Measurements from ENCODE around the gene MYO3B. TPM values are rescaled to one million over a fixed set of nuclear protein-coding genes. Genes with fewer than 3 reads are reported as not detected.

The MYO3B gene
- total RNA-seq, result under 1 TPM; 0.04 to 0.05 TPM

GRCh38 chr2:170177950-170178781 lies at the start of gene MYO3B:
TSS of gene MYO3B (plus strand) at chr2:170178147. CDS start at chr2:170178288, 141 bp downstream.
- Mint-ChIP-seq H3K36me3 (ENCODE audit: low read depth) (no peaks in the 10 kb centered on the region), H3K4me1 (peaks cover 2% of the 10 kb centered on the region), H3K27ac (no peak within 1 kb of the TSS), H3K27me3 (no peaks in the 10 kb centered on the region), H3K9me3 (no peaks in the 10 kb centered on the region), H3K4me3 (no peak within 1 kb of the TSS)
- ChIA-PET POLR2A (interaction anchor here (0.6 kb wide), 1 partner anchor 161 kb away, joined by 3 read pairs; no protein-coding TSS in a partner anchor), CTCF (interaction anchor here (0.7 kb wide), 1 partner anchor 23 kb away, joined by 4 read pairs; no protein-coding TSS in a partner anchor)
- DNase-seq, result no peak

GRCh38 chr2:170139276-170139967 lies 38.5 kb upstream of the MYO3B start:
- Mint-ChIP-seq H3K4me3 (no peak overlapping the region), H3K36me3 (ENCODE audit: low read depth) (no peaks in the 10 kb centered on the region), H3K27me3 (no peaks in the 10 kb centered on the region), H3K4me1 (peaks cover 9% of the 10 kb centered on the region), H3K9me3 (no peaks in the 10 kb centered on the region), H3K27ac (no peak overlapping the region)
- DNase-seq, result no peak
- POLR2A ChIA-PET, result no interaction called here
- CTCF ChIA-PET, result no interaction called here

GRCh38 chr2:170140561-170140960 lies 37.4 kb upstream of the MYO3B start:
- no peaks in the 10 kb centered on the region for H3K27me3 Mint-ChIP-seq
- H3K4me1 Mint-ChIP-seq, result peaks cover 9% of the 10 kb centered on the region
- no peaks in the 10 kb centered on the region for H3K36me3 Mint-ChIP-seq (ENCODE audit: low read depth)
- ChIA-PET CTCF (no interaction called here), POLR2A (no interaction called here)
- H3K4me3 Mint-ChIP-seq, result no peak overlapping the region
- DNase-seq, result no peak
- H3K9me3 Mint-ChIP-seq, result no peaks in the 10 kb centered on the region
- no peak overlapping the region for H3K27ac Mint-ChIP-seq

- CTCF ChIA-PET, result interaction anchor here (0.5 to 0.8 kb wide), 2 partner anchors 13 to 106 kb away, joined by 3 read pairs; no protein-coding TSS in a partner anchor
- H3K4me1 Mint-ChIP-seq, result peaks cover 9% of the 10 kb centered on the region
- no peak overlapping the region for H3K27ac Mint-ChIP-seq
- H3K27me3 Mint-ChIP-seq, result no peaks in the 10 kb centered on the region
- H3K36me3 Mint-ChIP-seq (ENCODE audit: low read depth), result no peaks in the 10 kb centered on the region
- DNase-seq, result no peak
- H3K9me3 Mint-ChIP-seq, result no peaks in the 10 kb centered on the region
- POLR2A ChIA-PET, result no interaction called here
- H3K4me3 Mint-ChIP-seq, result no peak overlapping the region
Measured at GRCh38 chr2:170141865-170142264, 36.1 kb upstream of the MYO3B start.

GRCh38 chr2:170142502-170142901 lies 35.4 kb upstream of the MYO3B start:
- DNase-seq, result no peak
- peaks cover 9% of the 10 kb centered on the region for H3K4me1 Mint-ChIP-seq
- H3K4me3 Mint-ChIP-seq, result no peak overlapping the region
- ChIA-PET CTCF (no interaction called here), POLR2A (no interaction called here)
- H3K27me3 Mint-ChIP-seq, result no peaks in the 10 kb centered on the region
- H3K27ac Mint-ChIP-seq, result no peak overlapping the region
- H3K9me3 Mint-ChIP-seq, result no peaks in the 10 kb centered on the region
- no peaks in the 10 kb centered on the region for H3K36me3 Mint-ChIP-seq (ENCODE audit: low read depth)

- H3K4me3 Mint-ChIP-seq, result no peak overlapping the region
- H3K27ac Mint-ChIP-seq, result no peak overlapping the region
- ChIA-PET POLR2A (no interaction called here), CTCF (no interaction called here)
- H3K9me3 Mint-ChIP-seq, result no peaks in the 10 kb centered on the region
- no peaks in the 10 kb centered on the region for H3K27me3 Mint-ChIP-seq
- H3K4me1 Mint-ChIP-seq, result peaks cover 9% of the 10 kb centered on the region
- no peak for DNase-seq
- no peaks in the 10 kb centered on the region for H3K36me3 Mint-ChIP-seq (ENCODE audit: low read depth)
Measured at GRCh38 chr2:170143045-170143717, 34.8 kb upstream of the MYO3B start.

GRCh38 chr2:170144761-170145160 lies 33.2 kb upstream of the MYO3B start:
- CTCF ChIA-PET, result no interaction called here
- H3K27me3 Mint-ChIP-seq, result no peaks in the 10 kb centered on the region
- peaks cover 3% of the 10 kb centered on the region for H3K4me1 Mint-ChIP-seq

GRCh38 chr2:170145191-170145590 lies 32.8 kb upstream of the MYO3B start:
- Mint-ChIP-seq H3K4me3 (no peak overlapping the region), H3K4me1 (no peaks in the 10 kb centered on the region), H3K27me3 (no peaks in the 10 kb centered on the region), H3K9me3 (no peaks in the 10 kb centered on the region), H3K36me3 (ENCODE audit: low read depth) (no peaks in the 10 kb centered on the region), H3K27ac (no peak overlapping the region)
- no peak for DNase-seq
- ChIA-PET CTCF (interaction anchor here (0.5 kb wide), 1 partner anchor 821 kb away, joined by 3 read pairs; no protein-coding TSS in a partner anchor), POLR2A (no interaction called here)

More at GRCh38 chr2:170144761-170145160, 33.2 kb upstream of the MYO3B start:
- Mint-ChIP-seq H3K27ac (no peak overlapping the region), H3K36me3 (ENCODE audit: low read depth) (no peaks in the 10 kb centered on the region), H3K4me3 (no peak overlapping the region), H3K9me3 (no peaks in the 10 kb centered on the region)
- POLR2A ChIA-PET, result no interaction called here
- no peak for DNase-seq

- H3K36me3 Mint-ChIP-seq (ENCODE audit: low read depth), result no peaks in the 10 kb centered on the region
- no peaks in the 10 kb centered on the region for H3K4me1 Mint-ChIP-seq
- no peak for DNase-seq
- H3K27me3 Mint-ChIP-seq, result no peaks in the 10 kb centered on the region
- ChIA-PET CTCF (interaction anchor here (0.5 kb wide), 1 partner anchor 821 kb away, joined by 3 read pairs; no protein-coding TSS in a partner anchor), POLR2A (no interaction called here)
- H3K9me3 Mint-ChIP-seq, result no peaks in the 10 kb centered on the region
- no peak overlapping the region for H3K27ac Mint-ChIP-seq
- no peak overlapping the region for H3K4me3 Mint-ChIP-seq
Measured at GRCh38 chr2:170145675-170146432, 32.1 kb upstream of the MYO3B start.

GRCh38 chr2:170146784-170147183 lies 31.2 kb upstream of the MYO3B start:
- Mint-ChIP-seq H3K4me1 (no peaks in the 10 kb centered on the region), H3K27me3 (no peaks in the 10 kb centered on the region), H3K36me3 (ENCODE audit: low read depth) (no peaks in the 10 kb centered on the region), H3K4me3 (no peak overlapping the region), H3K27ac (no peak overlapping the region), H3K9me3 (no peaks in the 10 kb centered on the region)
- CTCF ChIA-PET, result no interaction called here
- POLR2A ChIA-PET, result no interaction called here
- no peak for DNase-seq

GRCh38 chr2:170147576-170147975 lies 30.4 kb upstream of the MYO3B start:
- no peaks in the 10 kb centered on the region for H3K27me3 Mint-ChIP-seq
- no peaks in the 10 kb centered on the region for H3K9me3 Mint-ChIP-seq
- POLR2A ChIA-PET, result no interaction called here
- CTCF ChIA-PET, result no interaction called here
- DNase-seq, result no peak
- no peak overlapping the region for H3K4me3 Mint-ChIP-seq
- H3K36me3 Mint-ChIP-seq (ENCODE audit: low read depth), result no peaks in the 10 kb centered on the region
- H3K27ac Mint-ChIP-seq, result no peak overlapping the region
- no peaks in the 10 kb centered on the region for H3K4me1 Mint-ChIP-seq

- no peak for DNase-seq
- no peak overlapping the region for H3K4me3 Mint-ChIP-seq
- no peaks in the 10 kb centered on the region for H3K4me1 Mint-ChIP-seq
- H3K27ac Mint-ChIP-seq, result no peak overlapping the region
- H3K27me3 Mint-ChIP-seq, result no peaks in the 10 kb centered on the region
- no peaks in the 10 kb centered on the region for H3K9me3 Mint-ChIP-seq
- H3K36me3 Mint-ChIP-seq (ENCODE audit: low read depth), result no peaks in the 10 kb centered on the region
- CTCF ChIA-PET, result no interaction called here
- POLR2A ChIA-PET, result no interaction called here
Measured at GRCh38 chr2:170148161-170148560, 29.8 kb upstream of the MYO3B start.
